ENCODE measurements around the gene TXNDC8. TPM values are rescaled to one million over a fixed set of nuclear protein-coding genes. Genes with fewer than 3 reads are reported as not detected.

The TXNDC8 gene
- total RNA-seq, 1 donor from 2014 or later: not detected

DNA sequence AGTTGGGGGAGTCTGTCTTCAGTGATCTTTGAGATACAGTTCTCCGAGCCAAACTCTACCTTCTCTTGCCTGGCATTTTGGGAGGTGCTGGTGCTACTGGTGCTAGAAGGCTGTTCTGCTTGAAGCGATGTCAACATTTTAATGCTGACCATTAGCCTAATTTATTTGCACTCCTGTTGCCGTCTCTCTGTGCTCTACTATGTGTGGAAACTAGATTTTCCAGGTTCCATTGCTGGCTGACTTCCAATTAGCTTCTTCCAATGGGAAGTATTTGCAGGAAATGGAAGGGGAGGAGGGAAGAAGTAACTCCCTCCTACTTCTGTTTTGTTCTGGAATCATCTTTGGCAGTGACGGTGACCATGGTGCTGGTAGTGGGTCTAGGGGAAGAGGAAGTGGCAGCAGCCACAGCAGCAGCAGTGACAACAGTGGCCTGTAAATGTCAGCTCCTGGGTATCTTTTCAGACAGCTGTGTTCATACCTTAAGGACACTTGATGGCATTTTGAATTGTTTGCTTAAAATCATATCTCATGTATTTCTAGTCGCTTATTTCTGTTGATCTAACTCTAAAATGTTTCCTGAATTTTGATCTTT, 7.9 kb downstream of the TXNDC8 start:
- no peak overlapping the region for H3K9ac ChIP-seq
- H2AFZ ChIP-seq (replicated peaks): no peak overlapping the region
- H3K9me3 ChIP-seq (ENCODE audit: low read depth): no peaks in the 10 kb centered on the region
- Mint-ChIP-seq H3K27me3 (ENCODE audit: insufficient read depth, low read depth) (peaks cover 2% of the 10 kb centered on the region), H3K36me3 (no peaks in the 10 kb centered on the region), H3K9me3 (no peaks in the 10 kb centered on the region), H3K4me3 (no peak overlapping the region), H3K27ac (no peak overlapping the region), H3K4me1 (no peaks in the 10 kb centered on the region)
- H3K79me2 ChIP-seq (ENCODE audit: low read depth): no peaks in the 10 kb centered on the region
- no peak for TF ChIP-seq EZH2 (IDR thresholded peaks at IDR 0.05)
- TF ChIP-seq, protein P1, sequence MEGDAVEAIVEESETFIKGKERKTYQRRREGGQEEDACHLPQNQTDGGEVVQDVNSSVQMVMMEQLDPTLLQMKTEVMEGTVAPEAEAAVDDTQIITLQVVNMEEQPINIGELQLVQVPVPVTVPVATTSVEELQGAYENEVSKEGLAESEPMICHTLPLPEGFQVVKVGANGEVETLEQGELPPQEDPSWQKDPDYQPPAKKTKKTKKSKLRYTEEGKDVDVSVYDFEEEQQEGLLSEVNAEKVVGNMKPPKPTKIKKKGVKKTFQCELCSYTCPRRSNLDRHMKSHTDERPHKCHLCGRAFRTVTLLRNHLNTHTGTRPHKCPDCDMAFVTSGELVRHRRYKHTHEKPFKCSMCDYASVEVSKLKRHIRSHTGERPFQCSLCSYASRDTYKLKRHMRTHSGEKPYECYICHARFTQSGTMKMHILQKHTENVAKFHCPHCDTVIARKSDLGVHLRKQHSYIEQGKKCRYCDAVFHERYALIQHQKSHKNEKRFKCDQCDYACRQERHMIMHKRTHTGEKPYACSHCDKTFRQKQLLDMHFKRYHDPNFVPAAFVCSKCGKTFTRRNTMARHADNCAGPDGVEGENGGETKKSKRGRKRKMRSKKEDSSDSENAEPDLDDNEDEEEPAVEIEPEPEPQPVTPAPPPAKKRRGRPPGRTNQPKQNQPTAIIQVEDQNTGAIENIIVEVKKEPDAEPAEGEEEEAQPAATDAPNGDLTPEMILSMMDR (IDR thresholded peaks at IDR 0.05): no peak
- TF ChIP-seq EZH2phosphoT487 (IDR thresholded peaks at IDR 0.05): no peak
- H3K4me1 ChIP-seq: no peaks in the 10 kb centered on the region
- no peaks in the 10 kb centered on the region for H3F3A ChIP-seq (ENCODE audit: low read depth)
- no peak overlapping the region for H3K4me3 ChIP-seq
- no peaks in the 10 kb centered on the region for H4K20me1 ChIP-seq (ENCODE audit: low read depth)
- no peaks in the 10 kb centered on the region for H3K27me3 ChIP-seq
- no peak overlapping the region for H3K27ac ChIP-seq
- no peak overlapping the region for H3K4me2 ChIP-seq
- no peaks in the 10 kb centered on the region for H3K36me3 ChIP-seq
- no peak for DNase-seq (ENCODE audit: low spot score)

DNA sequence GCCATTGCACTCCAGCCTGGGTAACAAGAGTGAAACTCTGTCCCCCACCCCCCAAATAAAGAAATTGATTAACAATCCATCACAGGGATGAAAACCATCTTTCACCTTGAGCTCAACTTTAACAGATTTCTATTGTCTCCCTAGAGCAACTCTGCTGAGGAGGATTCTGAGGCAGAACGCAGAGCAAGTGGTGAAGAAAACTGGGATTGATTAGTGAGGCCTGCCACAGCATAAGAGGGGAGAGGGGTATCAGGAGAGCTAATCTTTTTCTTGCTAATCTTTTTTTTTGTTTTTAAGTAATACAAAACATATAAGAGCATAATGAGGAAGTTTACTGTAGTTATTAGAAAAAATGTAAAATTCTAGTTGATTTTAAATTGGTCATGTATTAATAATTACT, 8.9 kb downstream of the TXNDC8 start:
- Mint-ChIP-seq H3K9me3 (no peaks in the 10 kb centered on the region), H3K36me3 (no peaks in the 10 kb centered on the region), H3K4me3 (no peak overlapping the region), H3K27me3 (ENCODE audit: insufficient read depth, low read depth) (peaks cover 2% of the 10 kb centered on the region), H3K27ac (no peak overlapping the region), H3K4me1 (no peaks in the 10 kb centered on the region)
- Histone ChIP-seq H3F3A (ENCODE audit: low read depth) (no peaks in the 10 kb centered on the region), H4K20me1 (ENCODE audit: low read depth) (no peaks in the 10 kb centered on the region), H3K9ac (no peak overlapping the region), H2AFZ (replicated peaks) (no peak overlapping the region), H3K36me3 (no peaks in the 10 kb centered on the region), H3K4me1 (no peaks in the 10 kb centered on the region), H3K4me3 (no peak overlapping the region), H3K27ac (no peak overlapping the region), H3K27me3 (no peaks in the 10 kb centered on the region), H3K9me3 (ENCODE audit: low read depth) (no peaks in the 10 kb centered on the region), H3K79me2 (ENCODE audit: low read depth) (no peaks in the 10 kb centered on the region), H3K4me2 (no peak overlapping the region)
- TF ChIP-seq, protein P1 (IDR thresholded peaks at IDR 0.05): no peak
- no peak for TF ChIP-seq EZH2phosphoT487 (IDR thresholded peaks at IDR 0.05)
- no peak for TF ChIP-seq EZH2 (IDR thresholded peaks at IDR 0.05)
- DNase-seq (ENCODE audit: low spot score): no peak

DNA sequence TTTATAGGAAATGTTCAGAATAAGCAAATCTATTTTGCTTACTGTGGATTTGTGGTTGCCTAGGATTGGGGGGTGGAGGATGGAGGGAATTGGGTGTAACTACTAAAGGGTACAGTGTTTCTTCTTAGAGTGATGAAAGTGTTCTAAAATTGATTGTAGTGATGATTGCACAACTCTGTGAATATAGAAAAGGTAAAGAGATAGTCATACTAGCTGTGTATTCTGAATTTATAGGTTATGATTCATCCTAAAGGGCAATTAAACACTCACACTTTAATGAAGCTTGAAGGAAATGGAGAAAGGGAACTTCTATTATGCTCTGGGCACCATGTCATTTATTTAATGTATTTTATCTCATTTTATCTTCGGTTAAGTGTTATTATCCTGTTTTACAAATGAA, 9.9 kb downstream of the TXNDC8 start:
- peaks cover 2% of the 10 kb centered on the region for H3K27me3 Mint-ChIP-seq (ENCODE audit: insufficient read depth, low read depth)
- Histone ChIP-seq H3K79me2 (ENCODE audit: low read depth) (no peaks in the 10 kb centered on the region), H2AFZ (replicated peaks) (no peak overlapping the region), H3K4me1 (no peaks in the 10 kb centered on the region), H3K9ac (no peak overlapping the region), H3K27ac (no peak overlapping the region), H3K9me3 (ENCODE audit: low read depth) (no peaks in the 10 kb centered on the region), H3F3A (ENCODE audit: low read depth) (no peaks in the 10 kb centered on the region), H3K27me3 (no peaks in the 10 kb centered on the region), H3K36me3 (no peaks in the 10 kb centered on the region), H4K20me1 (ENCODE audit: low read depth) (no peaks in the 10 kb centered on the region), H3K4me3 (no peak overlapping the region), H3K4me2 (no peak overlapping the region)
- no peaks in the 10 kb centered on the region for H3K9me3 Mint-ChIP-seq
- H3K4me3 Mint-ChIP-seq: no peak overlapping the region
- no peaks in the 10 kb centered on the region for H3K4me1 Mint-ChIP-seq
- H3K36me3 Mint-ChIP-seq: no peaks in the 10 kb centered on the region
- H3K27ac Mint-ChIP-seq: no peak overlapping the region
- TF ChIP-seq, protein P1 (IDR thresholded peaks at IDR 0.05): no peak
- no peak for DNase-seq (ENCODE audit: low spot score)

Measured in neural progenitor cell (in vitro differentiated cells).